ENCODE data around the gene GDPD4. TPM values are rescaled to one million over a fixed set of nuclear protein-coding genes. Genes with fewer than 3 reads are reported as not detected.

GDPD4 gene
- total RNA-seq, 1 donor from 2014 or later: not detected

DNA sequence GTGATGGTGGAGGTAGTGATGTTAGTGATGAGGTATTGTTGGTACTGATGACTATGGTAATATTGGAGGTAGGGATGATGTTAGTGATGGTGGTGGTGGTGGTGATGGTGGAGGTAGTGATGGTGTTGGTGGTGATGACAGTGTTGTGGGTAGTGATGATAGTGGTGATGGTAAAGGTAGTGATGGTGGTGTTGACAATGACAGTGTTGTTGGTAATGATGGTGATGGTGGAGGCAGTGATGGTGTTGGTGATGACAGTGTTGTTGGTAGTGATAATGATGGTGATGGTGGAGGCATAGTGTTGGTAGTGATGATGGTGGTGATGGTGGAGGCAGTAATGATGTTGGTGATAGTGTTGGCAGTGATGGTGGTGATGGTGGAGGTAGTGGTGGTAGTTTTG lies 108.3 kb downstream of the GDPD4 start:
- Mint-ChIP-seq H3K4me1 (ENCODE audit: low read depth, unreplicated experiment) (peaks cover 22% of the 10 kb centered on the region), H3K4me3 (ENCODE audit: unreplicated experiment) (no peak overlapping the region), H3K9me3 (ENCODE audit: unreplicated experiment) (peaks cover 10% of the 10 kb centered on the region), H3K27ac (ENCODE audit: unreplicated experiment) (no peak overlapping the region), H3K36me3 (ENCODE audit: unreplicated experiment) (no peaks in the 10 kb centered on the region), H3K27me3 (ENCODE audit: unreplicated experiment) (peaks cover 11% of the 10 kb centered on the region)
- DNase-seq: no peak
- TF ChIP-seq, protein P1, sequence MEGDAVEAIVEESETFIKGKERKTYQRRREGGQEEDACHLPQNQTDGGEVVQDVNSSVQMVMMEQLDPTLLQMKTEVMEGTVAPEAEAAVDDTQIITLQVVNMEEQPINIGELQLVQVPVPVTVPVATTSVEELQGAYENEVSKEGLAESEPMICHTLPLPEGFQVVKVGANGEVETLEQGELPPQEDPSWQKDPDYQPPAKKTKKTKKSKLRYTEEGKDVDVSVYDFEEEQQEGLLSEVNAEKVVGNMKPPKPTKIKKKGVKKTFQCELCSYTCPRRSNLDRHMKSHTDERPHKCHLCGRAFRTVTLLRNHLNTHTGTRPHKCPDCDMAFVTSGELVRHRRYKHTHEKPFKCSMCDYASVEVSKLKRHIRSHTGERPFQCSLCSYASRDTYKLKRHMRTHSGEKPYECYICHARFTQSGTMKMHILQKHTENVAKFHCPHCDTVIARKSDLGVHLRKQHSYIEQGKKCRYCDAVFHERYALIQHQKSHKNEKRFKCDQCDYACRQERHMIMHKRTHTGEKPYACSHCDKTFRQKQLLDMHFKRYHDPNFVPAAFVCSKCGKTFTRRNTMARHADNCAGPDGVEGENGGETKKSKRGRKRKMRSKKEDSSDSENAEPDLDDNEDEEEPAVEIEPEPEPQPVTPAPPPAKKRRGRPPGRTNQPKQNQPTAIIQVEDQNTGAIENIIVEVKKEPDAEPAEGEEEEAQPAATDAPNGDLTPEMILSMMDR (IDR thresholded peaks at IDR 0.05; ENCODE audit: partially characterized antibody, unreplicated experiment): no peak

- peaks cover 10% of the 10 kb centered on the region for H3K9me3 Mint-ChIP-seq (ENCODE audit: unreplicated experiment)
- TF ChIP-seq, protein P1 (IDR thresholded peaks at IDR 0.05; ENCODE audit: partially characterized antibody, unreplicated experiment): peak; percentile 34
- peak; percentile 54 for DNase-seq
- peaks cover 10% of the 10 kb centered on the region for H3K27me3 Mint-ChIP-seq (ENCODE audit: unreplicated experiment)
- peaks cover 21% of the 10 kb centered on the region for H3K4me1 Mint-ChIP-seq (ENCODE audit: low read depth, unreplicated experiment)
- H3K4me3 Mint-ChIP-seq (ENCODE audit: unreplicated experiment): no peak overlapping the region
- H3K36me3 Mint-ChIP-seq (ENCODE audit: unreplicated experiment): no peaks in the 10 kb centered on the region
- H3K27ac Mint-ChIP-seq (ENCODE audit: unreplicated experiment): no peak overlapping the region
Observed at GRCh38 chr11:77191823-77192495, 109.5 kb downstream of the GDPD4 start.

GRCh38 chr11:77191429-77191822 lies 110.1 kb downstream of the GDPD4 start:
- no peaks in the 10 kb centered on the region for H3K36me3 Mint-ChIP-seq (ENCODE audit: unreplicated experiment)
- H3K9me3 Mint-ChIP-seq (ENCODE audit: unreplicated experiment): peaks cover 4% of the 10 kb centered on the region
- no peak for DNase-seq
- no peak overlapping the region for H3K4me3 Mint-ChIP-seq (ENCODE audit: unreplicated experiment)
- H3K27ac Mint-ChIP-seq (ENCODE audit: unreplicated experiment): no peak overlapping the region
- TF ChIP-seq, protein P1 (IDR thresholded peaks at IDR 0.05; ENCODE audit: partially characterized antibody, unreplicated experiment): no peak
- H3K27me3 Mint-ChIP-seq (ENCODE audit: unreplicated experiment): peaks cover 10% of the 10 kb centered on the region
- H3K4me1 Mint-ChIP-seq (ENCODE audit: low read depth, unreplicated experiment): peaks cover 16% of the 10 kb centered on the region

GRCh38 chr11:77190331-77191075 lies 111.0 kb downstream of the GDPD4 start:
- Mint-ChIP-seq H3K27me3 (ENCODE audit: unreplicated experiment) (peaks cover 6% of the 10 kb centered on the region), H3K36me3 (ENCODE audit: unreplicated experiment) (no peaks in the 10 kb centered on the region), H3K4me1 (ENCODE audit: low read depth, unreplicated experiment) (peaks cover 8% of the 10 kb centered on the region), H3K4me3 (ENCODE audit: unreplicated experiment) (no peak overlapping the region), H3K27ac (ENCODE audit: unreplicated experiment) (no peak overlapping the region), H3K9me3 (ENCODE audit: unreplicated experiment) (peaks cover under 1% of the 10 kb centered on the region)
- TF ChIP-seq, protein P1 (IDR thresholded peaks at IDR 0.05; ENCODE audit: partially characterized antibody, unreplicated experiment): no peak
- no peak for DNase-seq
